Adipocyte (in vitro differentiated cells): ENCODE measurements around the gene KRT1.

Source experiments
- DNase-seq: peaks from one replicate; pipeline ENCODE4 v3.0.0-alpha.2; 2015; ENCODE audit warnings: low read depth
- H3K27me3 ChIP-seq: replicated peaks from 2 replicates; pipeline ENCODE4 v1.7.0; 2013; ENCODE audit warnings: mild to moderate bottlenecking, low read length, moderate library complexity; ENCODE audit not compliant: control insufficient read depth, insufficient read depth
- H3K36me3 ChIP-seq: 2 replicates; pipeline ENCODE4 v1.7.0; 2013; ENCODE audit warnings: low read length, mild to moderate bottlenecking, moderate library complexity; ENCODE audit not compliant: control insufficient read depth, insufficient read depth, severe bottlenecking
- H3K4me1 ChIP-seq: 2 replicates; pipeline ENCODE4 v1.7.0; 2013; ENCODE audit warnings: mild to moderate bottlenecking, low read length, moderate library complexity; ENCODE audit not compliant: control insufficient read depth, insufficient read depth
- H3K4me3 ChIP-seq: 2 replicates; pipeline ENCODE4 v1.7.0; 2013; ENCODE audit warnings: mild to moderate bottlenecking, low read length, moderate library complexity
- H3K9ac ChIP-seq: 2 replicates; pipeline ENCODE4 v1.7.0; 2013; ENCODE audit warnings: mild to moderate bottlenecking, low read length, moderate library complexity
- H3K9me3 ChIP-seq: 2 replicates; pipeline ENCODE4 v1.7.0; 2013; ENCODE audit warnings: mild to moderate bottlenecking, low read length, moderate library complexity; ENCODE audit not compliant: control insufficient read depth

Gene KRT1

GRCh38 chr12:52698651-52699340, 18.6 kb upstream of the KRT1 start:
- no peak for DNase-seq
- Histone ChIP-seq H3K27me3 (peaks cover 78% of the 10 kb centered on the region), H3K36me3 (no peaks in the 10 kb centered on the region), H3K4me3 (no peak overlapping the region), H3K9me3 (no peaks in the 10 kb centered on the region), H3K4me1 (peaks cover 15% of the 10 kb centered on the region), H3K9ac (no peak overlapping the region)

GRCh38 chr12:52697058-52697582, 16.9 kb upstream of the KRT1 start:
- Histone ChIP-seq H3K27me3 (peaks cover 75% of the 10 kb centered on the region), H3K9me3 (no peaks in the 10 kb centered on the region), H3K9ac (no peak overlapping the region), H3K4me3 (no peak overlapping the region), H3K4me1 (peaks cover 18% of the 10 kb centered on the region), H3K36me3 (no peaks in the 10 kb centered on the region)
- no peak for DNase-seq

GRCh38 chr12:52696588-52696987, 16.4 kb upstream of the KRT1 start:
- no peak for DNase-seq
- peaks cover 18% of the 10 kb centered on the region for H3K4me1 ChIP-seq
- H3K9ac ChIP-seq = no peak overlapping the region
- H3K4me3 ChIP-seq = no peak overlapping the region
- H3K9me3 ChIP-seq = no peaks in the 10 kb centered on the region
- H3K36me3 ChIP-seq = no peaks in the 10 kb centered on the region
- peaks cover 75% of the 10 kb centered on the region for H3K27me3 ChIP-seq

GRCh38 chr12:52695039-52695438, 14.8 kb upstream of the KRT1 start:
- Histone ChIP-seq H3K4me3 (no peak overlapping the region), H3K9ac (no peak overlapping the region), H3K27me3 (peaks cover 74% of the 10 kb centered on the region), H3K36me3 (no peaks in the 10 kb centered on the region), H3K4me1 (peaks cover 11% of the 10 kb centered on the region), H3K9me3 (no peaks in the 10 kb centered on the region)
- no peak for DNase-seq

- Histone ChIP-seq H3K27me3 (peaks cover 75% of the 10 kb centered on the region), H3K9me3 (no peaks in the 10 kb centered on the region), H3K9ac (no peak overlapping the region), H3K36me3 (no peaks in the 10 kb centered on the region), H3K4me1 (peaks cover 4% of the 10 kb centered on the region), H3K4me3 (no peak overlapping the region)
- DNase-seq = no peak
Measured at GRCh38 chr12:52694151-52694550, 13.9 kb upstream of the KRT1 start.

GRCh38 chr12:52693261-52693660, 13.1 kb upstream of the KRT1 start:
- peaks cover 3% of the 10 kb centered on the region for H3K4me1 ChIP-seq
- DNase-seq = no peak
- H3K9me3 ChIP-seq = no peaks in the 10 kb centered on the region
- H3K9ac ChIP-seq = no peak overlapping the region
- H3K36me3 ChIP-seq = no peaks in the 10 kb centered on the region
- peaks cover 73% of the 10 kb centered on the region for H3K27me3 ChIP-seq
- H3K4me3 ChIP-seq = no peak overlapping the region

- Histone ChIP-seq H3K4me3 (no peak overlapping the region), H3K36me3 (no peaks in the 10 kb centered on the region), H3K9ac (no peak overlapping the region), H3K4me1 (peaks cover 3% of the 10 kb centered on the region), H3K27me3 (peaks cover 76% of the 10 kb centered on the region), H3K9me3 (no peaks in the 10 kb centered on the region)
- DNase-seq = no peak
Measured at GRCh38 chr12:52692254-52692653, 12.0 kb upstream of the KRT1 start.

- DNase-seq = no peak
Measured at GRCh38 chr12:52691841-52692150, 11.6 kb upstream of the KRT1 start.

GRCh38 chr12:52691076-52691840, 11.1 kb upstream of the KRT1 start:
- Histone ChIP-seq H3K9ac (no peak overlapping the region), H3K9me3 (no peaks in the 10 kb centered on the region), H3K27me3 (peaks cover 77% of the 10 kb centered on the region), H3K36me3 (no peaks in the 10 kb centered on the region), H3K4me3 (no peak overlapping the region), H3K4me1 (peaks cover 3% of the 10 kb centered on the region)
- DNase-seq = no peak

More at GRCh38 chr12:52691841-52692150, 11.6 kb upstream of the KRT1 start:
- peaks cover 75% of the 10 kb centered on the region for H3K27me3 ChIP-seq
- no peaks in the 10 kb centered on the region for H3K9me3 ChIP-seq
- no peak overlapping the region for H3K9ac ChIP-seq
- peaks cover 3% of the 10 kb centered on the region for H3K4me1 ChIP-seq
- H3K4me3 ChIP-seq = no peak overlapping the region
- no peaks in the 10 kb centered on the region for H3K36me3 ChIP-seq

- peaks cover 3% of the 10 kb centered on the region for H3K4me1 ChIP-seq
- H3K36me3 ChIP-seq = no peaks in the 10 kb centered on the region
- no peak overlapping the region for H3K4me3 ChIP-seq
- no peaks in the 10 kb centered on the region for H3K9me3 ChIP-seq
- H3K27me3 ChIP-seq = peaks cover 80% of the 10 kb centered on the region
- no peak for DNase-seq
- no peak overlapping the region for H3K9ac ChIP-seq
Measured at GRCh38 chr12:52690351-52691075, 10.3 kb upstream of the KRT1 start.

- no peaks in the 10 kb centered on the region for H3K9me3 ChIP-seq
- H3K4me1 ChIP-seq = peaks cover 3% of the 10 kb centered on the region
- H3K36me3 ChIP-seq = no peaks in the 10 kb centered on the region
- no peak overlapping the region for H3K4me3 ChIP-seq
- no peak overlapping the region for H3K9ac ChIP-seq
- peaks cover 80% of the 10 kb centered on the region for H3K27me3 ChIP-seq
- DNase-seq = no peak
Measured at GRCh38 chr12:52689936-52690335, 9.7 kb upstream of the KRT1 start.
